Limb (tissue), 2 donors: Measurements from ENCODE around the gene EFNA5.

Experiments used
- DNase-seq, 2 donors: peaks; one replicate each; pipeline ENCODE4 v3.0.0-alpha.2; 2016; ENCODE audit errors: extremely low spot score in 2 of 2

EFNA5 gene

GRCh38 chr5:107604990-107605389 is 65.7 kb downstream of the EFNA5 start:
- no peak for DNase-seq

DNA sequence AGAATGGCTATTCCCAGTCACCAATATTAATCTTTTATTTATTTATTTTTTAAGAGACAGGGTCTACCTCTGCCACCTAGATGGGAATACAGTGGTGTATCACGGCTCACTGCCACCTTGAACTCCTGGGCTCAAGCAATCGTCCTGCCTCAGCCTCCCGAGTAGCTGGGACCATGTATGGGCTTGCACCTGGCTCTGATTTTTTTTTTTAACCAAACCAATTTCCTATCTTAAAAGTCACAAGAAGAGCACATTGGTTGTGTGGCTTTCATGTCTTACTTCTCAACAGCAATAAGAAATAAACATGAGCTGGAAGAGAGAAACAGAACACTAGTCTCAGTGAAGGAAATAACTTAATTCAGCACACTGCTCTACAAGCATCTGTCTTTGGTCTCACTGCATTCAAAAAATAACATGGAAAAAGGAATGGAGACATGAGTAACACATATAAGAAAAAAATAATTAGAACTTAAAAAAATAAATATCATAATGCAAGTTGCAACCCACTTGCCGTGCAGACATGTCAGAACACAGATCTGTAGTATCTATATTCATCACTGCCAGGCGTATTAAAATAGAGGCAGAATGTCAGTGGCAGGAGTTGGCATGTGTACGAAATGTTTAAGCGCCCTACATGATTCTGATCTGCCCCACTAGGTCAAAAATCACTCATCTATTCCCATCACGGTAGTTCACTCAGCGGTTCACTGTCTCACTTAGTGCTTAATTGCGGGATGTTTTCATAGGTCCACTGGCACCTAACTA is 66.4 kb downstream of the EFNA5 start:
- DNase-seq, result no peak

- DNase-seq, result no peak
Observed at GRCh38 chr5:107603349-107603748, 67.4 kb downstream of the EFNA5 start.

- DNase-seq, result no peak
Observed at GRCh38 chr5:107602896-107603295, 67.8 kb downstream of the EFNA5 start.

DNA sequence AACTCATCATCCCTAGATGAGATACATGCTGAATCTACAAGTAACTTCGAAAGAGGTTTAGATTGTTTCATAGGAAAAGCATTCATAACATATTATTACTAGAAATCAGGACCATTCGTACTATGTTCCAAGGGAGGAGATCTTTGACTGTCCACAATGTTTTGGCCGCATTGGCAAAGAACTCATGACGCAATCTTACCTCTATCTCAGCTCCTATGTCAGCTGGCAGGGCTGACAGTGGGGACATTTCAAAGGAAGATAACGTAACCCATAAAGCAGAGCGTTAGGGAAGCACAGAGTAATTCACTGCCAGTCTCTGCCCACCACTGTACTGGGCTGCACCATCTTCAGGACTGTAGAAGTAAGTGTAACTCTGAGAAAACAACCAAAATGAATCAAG is 69.7 kb downstream of the EFNA5 start:
- DNase-seq, result no peak

- no peak for DNase-seq
Observed at GRCh38 chr5:107598958-107599357, 71.8 kb downstream of the EFNA5 start.

DNA sequence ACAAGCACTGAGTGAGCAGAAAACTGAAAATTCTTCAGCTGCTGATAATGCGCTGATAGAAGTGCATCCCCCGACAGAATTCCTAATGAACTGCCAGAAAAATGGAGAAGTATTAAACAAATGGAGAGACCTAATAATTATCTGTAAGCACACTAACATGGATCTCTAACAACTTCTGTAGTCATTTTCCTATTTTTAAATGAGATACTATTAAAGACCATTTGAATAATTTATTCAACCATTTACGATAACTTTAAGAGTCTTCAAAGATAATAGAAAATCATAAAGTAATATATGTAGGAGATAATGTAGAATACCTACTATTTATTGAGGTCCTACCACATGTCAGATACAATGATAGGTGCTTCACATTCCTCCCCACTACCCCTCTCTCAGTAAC is 72.9 kb downstream of the EFNA5 start:
- DNase-seq, result no peak

DNA sequence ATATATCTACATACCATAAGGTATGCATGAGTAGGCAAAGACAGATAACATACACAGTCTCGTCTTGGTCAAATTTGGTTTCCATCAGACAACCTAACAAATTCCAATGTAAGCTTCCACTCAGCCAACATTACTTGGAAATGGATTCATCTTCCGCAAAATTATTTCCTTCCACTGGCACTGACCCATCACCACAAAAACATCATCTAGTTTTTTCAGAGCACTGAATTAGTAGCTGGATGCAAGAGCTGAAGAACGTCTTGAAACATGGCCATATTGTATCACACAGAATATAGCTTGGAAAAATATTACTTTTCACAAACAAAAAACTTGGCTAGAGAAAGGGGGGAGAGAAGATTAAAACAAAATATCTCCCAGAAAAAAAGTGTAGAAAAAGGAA is 73.5 kb downstream of the EFNA5 start:
- no peak for DNase-seq

DNA sequence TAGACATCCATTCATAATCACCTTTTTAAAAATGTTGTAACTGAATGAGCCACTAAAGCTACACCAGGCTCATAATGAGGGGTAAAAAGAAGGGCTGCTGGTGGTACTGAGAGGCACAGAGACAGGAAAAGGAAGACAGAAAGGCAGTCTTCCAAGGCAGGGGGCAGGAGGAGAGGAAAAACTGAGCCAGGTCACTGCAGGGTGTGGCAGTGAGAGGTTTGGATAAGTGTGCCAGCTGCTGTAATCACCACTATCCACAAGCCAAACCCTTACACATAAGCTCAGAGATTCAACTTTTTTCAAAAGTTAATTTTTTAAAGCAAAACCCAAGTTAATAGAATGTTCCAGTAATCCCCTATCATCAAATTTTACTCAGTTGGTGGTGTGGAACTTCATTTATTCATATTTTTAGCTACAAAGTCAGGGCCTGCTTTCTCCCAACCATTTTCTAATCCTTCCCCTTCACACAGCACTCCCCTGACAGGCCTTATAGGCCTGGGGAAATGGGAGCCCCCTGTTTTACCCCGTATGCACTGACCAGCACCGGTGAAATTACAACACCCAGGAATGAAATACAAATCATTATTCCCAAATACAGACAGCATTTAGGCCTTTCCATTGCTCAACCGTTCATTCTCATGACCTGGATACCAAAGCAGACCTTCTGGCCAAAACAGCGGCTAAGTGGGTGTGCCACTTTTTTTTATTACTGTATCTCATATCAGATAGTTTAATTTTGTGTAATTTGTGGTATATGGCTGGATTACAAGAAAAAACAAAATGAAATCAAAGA is 76.3 kb downstream of the EFNA5 start:
- DNase-seq, result no peak

DNA sequence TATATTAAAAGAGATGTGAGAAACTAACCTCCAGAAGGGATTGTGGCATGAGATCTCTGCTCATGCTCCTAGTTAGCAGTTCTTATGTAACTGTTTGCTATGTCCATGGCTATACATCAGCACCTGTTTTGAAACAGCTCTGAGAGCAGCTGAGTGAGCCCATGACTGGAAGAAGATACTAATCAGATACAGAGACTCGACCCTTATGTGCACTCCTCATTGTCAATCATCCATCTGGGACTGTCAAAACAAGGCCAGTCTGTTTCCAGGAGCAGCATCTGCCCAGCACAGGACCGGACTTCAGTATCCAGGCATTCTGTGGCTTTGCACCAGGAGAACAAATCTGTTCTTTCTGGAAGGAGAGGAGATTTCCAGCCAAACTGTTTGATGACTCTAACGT is 77.7 kb downstream of the EFNA5 start:
- no peak for DNase-seq

DNA sequence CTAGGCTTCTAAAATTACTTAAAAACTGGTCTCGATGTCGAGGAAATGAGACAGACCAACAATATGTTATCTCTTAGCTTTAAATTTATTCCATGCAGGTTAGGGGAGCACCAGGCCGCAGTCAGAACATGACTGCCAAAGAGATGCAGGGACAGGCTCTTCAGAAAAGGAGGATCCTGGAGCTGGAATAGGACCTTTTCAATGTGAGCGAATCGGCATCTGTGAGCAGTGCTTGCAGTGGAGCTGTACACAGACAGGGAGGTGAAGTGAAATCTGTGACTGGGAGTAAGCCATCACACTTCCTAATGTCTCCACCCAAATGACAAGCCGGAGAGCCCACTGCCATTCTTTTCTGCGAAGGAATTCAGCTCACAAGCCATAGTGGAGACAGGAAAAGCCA is 78.2 kb downstream of the EFNA5 start:
- no peak for DNase-seq

GRCh38 chr5:107590686-107591085 is 80.1 kb downstream of the EFNA5 start:
- DNase-seq, result no peak

DNA sequence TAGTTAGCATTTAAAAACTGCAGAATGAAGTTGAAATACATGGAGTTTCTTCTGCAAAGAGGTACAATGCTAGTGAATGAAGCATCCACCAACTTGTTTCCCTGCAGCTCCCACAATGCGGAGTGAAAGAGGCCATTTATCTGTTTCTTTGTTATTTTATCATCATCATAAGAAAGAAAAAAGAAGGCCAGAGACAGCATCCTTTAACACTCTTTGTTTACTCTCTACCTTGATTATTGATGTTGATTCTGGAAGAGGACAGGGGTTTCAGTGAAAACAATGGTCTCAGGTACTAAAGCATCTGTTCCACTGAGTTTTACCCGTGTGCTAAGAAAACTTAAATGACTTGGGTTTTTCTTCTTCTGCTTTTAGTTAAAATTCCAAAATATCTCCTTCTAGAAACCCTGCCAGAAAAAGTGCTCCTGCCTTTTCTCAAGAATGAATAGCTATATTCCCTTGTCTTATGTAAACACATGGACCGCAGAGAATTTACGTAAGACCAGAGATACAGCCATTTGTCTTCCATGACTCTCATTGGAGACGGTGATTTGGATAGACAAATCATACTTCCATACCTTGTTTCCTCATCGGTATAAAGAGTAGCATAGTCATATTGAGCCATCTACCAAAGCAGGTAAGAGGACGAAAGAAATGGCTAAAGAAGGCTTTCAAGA is 81.1 kb downstream of the EFNA5 start:
- no peak for DNase-seq

DNA sequence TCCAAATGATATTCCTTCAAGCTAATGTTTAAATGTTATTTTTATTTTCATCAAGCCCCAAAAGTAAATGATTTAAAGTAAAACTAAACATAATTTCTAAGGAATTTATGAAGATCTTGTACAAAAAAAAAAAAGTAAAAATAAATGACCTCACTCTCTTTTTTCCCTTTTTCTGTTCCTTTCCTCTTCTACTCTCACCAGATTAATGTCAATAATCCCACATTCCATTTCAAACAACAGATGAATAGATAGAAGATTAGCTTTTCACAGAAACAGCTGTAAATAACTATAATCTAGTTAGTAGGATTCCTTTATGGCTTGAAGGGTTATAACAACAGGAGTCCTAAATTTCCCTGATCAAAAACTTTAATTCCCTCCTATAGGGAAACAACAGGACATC is 88.1 kb downstream of the EFNA5 start:
- DNase-seq, result no peak

GRCh38 chr5:107580889-107581820 is 89.6 kb downstream of the EFNA5 start:
- no peak for DNase-seq

DNA sequence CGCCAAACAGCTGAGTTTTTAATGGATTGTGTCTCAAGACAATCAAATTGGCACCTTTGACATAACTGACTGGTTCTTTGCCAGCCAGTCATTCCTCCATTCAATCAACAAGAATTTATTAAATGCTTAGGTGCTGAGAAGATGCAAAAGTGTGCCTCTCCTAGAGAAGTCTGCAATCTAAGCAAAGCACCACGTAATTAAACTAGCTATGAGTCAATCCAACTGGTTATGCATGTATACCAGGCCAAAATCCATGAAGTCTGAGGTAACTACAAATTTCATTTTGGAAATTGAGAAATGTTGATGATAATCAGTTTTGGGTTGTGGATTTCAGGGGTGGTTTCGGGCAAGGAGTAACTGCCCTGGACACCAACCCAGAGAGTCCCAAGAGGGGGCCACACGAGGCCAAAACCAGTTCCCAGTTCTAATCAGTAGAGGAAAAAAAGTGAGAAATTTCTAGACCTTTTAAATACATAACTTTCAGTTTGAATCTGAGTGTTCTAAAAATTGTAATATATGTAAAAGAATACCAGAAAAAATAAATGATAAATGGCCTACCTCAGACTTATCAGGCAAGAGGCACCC is 92.6 kb downstream of the EFNA5 start:
- no peak for DNase-seq

- DNase-seq, result no peak
Observed at GRCh38 chr5:107577394-107577950, 93.3 kb downstream of the EFNA5 start.

DNA sequence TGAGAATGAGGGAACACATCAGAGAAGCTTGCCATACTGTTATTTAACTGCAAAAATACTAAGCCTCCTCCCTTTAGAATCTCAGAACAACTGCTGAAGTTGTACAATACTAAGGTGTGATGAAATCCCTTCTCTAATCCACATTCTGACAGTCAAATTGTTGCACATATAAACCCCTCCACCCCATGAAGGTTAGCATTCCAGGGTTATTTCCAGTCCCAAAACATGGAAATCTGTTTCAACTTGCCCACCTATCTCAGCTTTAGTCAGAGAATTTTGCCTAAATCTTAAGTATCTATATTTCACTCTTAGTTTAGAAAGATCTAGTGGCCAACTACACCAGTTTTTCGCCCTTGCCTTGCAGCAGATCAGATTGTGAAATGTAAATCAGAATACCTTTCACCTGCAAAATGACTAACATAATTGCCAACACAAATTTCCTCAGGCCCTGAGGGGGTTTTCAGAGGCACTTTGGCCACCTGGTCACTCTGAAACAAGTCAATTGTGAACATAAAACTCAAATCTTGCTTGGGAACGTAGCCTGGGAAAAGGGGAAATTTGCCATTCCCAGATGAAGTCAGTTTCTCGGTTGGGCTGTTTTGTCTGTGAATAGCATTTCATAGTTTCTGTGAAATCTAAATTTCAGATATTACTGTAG is 93.9 kb downstream of the EFNA5 start:
- DNase-seq, result no peak

DNA sequence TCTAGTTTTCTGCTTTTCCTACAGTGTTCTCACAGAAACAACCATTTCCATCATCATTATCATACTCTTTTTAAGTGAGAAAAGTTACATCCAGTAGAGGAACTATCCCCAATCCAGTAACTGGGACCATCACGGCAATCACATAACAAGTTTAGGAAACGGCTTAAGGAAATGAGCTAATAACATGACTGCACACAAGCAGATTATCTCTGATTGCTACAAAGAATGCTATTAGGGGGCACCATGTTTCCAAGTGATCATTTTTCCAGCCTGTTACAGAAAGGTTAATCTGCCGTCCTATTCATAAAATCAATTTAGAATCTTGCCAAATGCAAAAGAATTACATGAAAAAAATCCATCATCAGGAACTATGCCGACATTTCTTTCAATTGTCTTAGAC is 94.6 kb downstream of the EFNA5 start:
- DNase-seq, result no peak

GRCh38 chr5:107574287-107574686 is 96.5 kb downstream of the EFNA5 start:
- no peak for DNase-seq
